Endodermal cell (in vitro differentiated cells): ENCODE results near the gene GRID1. TPM values are rescaled to one million over a fixed set of nuclear protein-coding genes. Genes with fewer than 3 reads are reported as not detected.

ENCODE experiments used
- DNase-seq: peaks from one replicate; pipeline ENCODE4 v3.0.0-alpha.2; 2017
- H3K27ac ChIP-seq: 2 replicates; pipeline ENCODE4 v1.5.1; 2013; ENCODE audit warnings: mild to moderate bottlenecking, low read depth, low read length, moderate library complexity
- H3K27me3 ChIP-seq: 2 replicates; pipeline ENCODE4 v1.6.1; 2013; ENCODE audit warnings: mild to moderate bottlenecking, low read length, moderate library complexity; ENCODE audit not compliant: insufficient read depth, control insufficient read depth, poor library complexity, severe bottlenecking
- H3K36me3 ChIP-seq: 2 replicates; pipeline ENCODE4 v1.7.0; 2013; ENCODE audit warnings: mild to moderate bottlenecking, low read length, moderate library complexity; ENCODE audit not compliant: control insufficient read depth, insufficient read depth
- H3K4me1 ChIP-seq: one replicate; pipeline ENCODE4 v1.7.0; 2013; ENCODE audit warnings: low read length; ENCODE audit not compliant: control insufficient read depth, insufficient read depth
- H3K4me3 ChIP-seq: 2 replicates; pipeline ENCODE4 v1.5.1; 2013; ENCODE audit warnings: mild to moderate bottlenecking, low read length, moderate library complexity
- H3K9ac ChIP-seq: 2 replicates; pipeline ENCODE4 v1.6.1; 2013; ENCODE audit warnings: mild to moderate bottlenecking, low read length, moderate library complexity; ENCODE audit not compliant: poor library complexity, severe bottlenecking; ENCODE audit errors: extremely low read depth
- H3K9me3 ChIP-seq: 2 replicates; pipeline ENCODE4 v1.6.1; 2013; ENCODE audit warnings: mild to moderate bottlenecking, low read length, moderate library complexity; ENCODE audit not compliant: control insufficient read depth
- H3K27ac Mint-ChIP-seq: 2 replicates; pipeline ENCODE4 v1.8.0; 2020; ENCODE audit warnings: mixed read lengths
- H3K27me3 Mint-ChIP-seq: 2 replicates; pipeline ENCODE4 v1.8.0; 2021; ENCODE audit warnings: mild to moderate bottlenecking, mixed read lengths; ENCODE audit not compliant: insufficient read depth
- H3K36me3 Mint-ChIP-seq: 2 replicates; pipeline ENCODE4 v1.8.0; 2020; ENCODE audit warnings: low read depth, mixed read lengths
- H3K4me1 Mint-ChIP-seq: 2 replicates; pipeline ENCODE4 v1.8.0; 2020; ENCODE audit warnings: mixed read lengths
- H3K4me3 Mint-ChIP-seq: 2 replicates; pipeline ENCODE4 v1.8.0; 2020; ENCODE audit warnings: mild to moderate bottlenecking, moderate library complexity, mixed read lengths
- H3K9me3 Mint-ChIP-seq: 2 replicates; pipeline ENCODE4 v1.8.0; 2020; ENCODE audit warnings: mild to moderate bottlenecking, mixed read lengths
- WGBS, 2 experiments: methylation state at CpG; one replicate each; pipeline versions ENCODE4 v1.1.5 to v1.1.7; 2013; ENCODE audit warnings: missing lambda C conversion rate in 2 of 2, mixed read lengths in 1 of 2; ENCODE audit not compliant: insufficient coverage in 1 of 2, insufficient read length in 1 of 2; 5-methylcytosine and 5-hydroxymethylcytosine counted together
- total RNA-seq, 2 donors: library from RNA; stranded (reverse); fragmentation: NEBNext Ultra II Directional in 1 of 2; extraction: Animal tissue kit (Norgen Biotek cat#: 25700) in 1 of 2; gene quantifications; 2 replicates in 1 of 2; 3 replicates in 1 of 2; pipeline ENCODE4 v1.2.1, GENCODE V29; 2021
- TF ChIP-seq, protein P1 (sequence below): fragments of 200-600 bp; sonication (generic); conservative IDR thresholded peaks from 2 replicates; pipeline ENCODE4 v1.5.0; 2021; ENCODE audit warnings: antibody characterized with exemption, mild to moderate bottlenecking

The GRID1 gene
- total RNA-seq, 2 donors from 2014 or later: 0.13 to 0.53 TPM

DNA sequence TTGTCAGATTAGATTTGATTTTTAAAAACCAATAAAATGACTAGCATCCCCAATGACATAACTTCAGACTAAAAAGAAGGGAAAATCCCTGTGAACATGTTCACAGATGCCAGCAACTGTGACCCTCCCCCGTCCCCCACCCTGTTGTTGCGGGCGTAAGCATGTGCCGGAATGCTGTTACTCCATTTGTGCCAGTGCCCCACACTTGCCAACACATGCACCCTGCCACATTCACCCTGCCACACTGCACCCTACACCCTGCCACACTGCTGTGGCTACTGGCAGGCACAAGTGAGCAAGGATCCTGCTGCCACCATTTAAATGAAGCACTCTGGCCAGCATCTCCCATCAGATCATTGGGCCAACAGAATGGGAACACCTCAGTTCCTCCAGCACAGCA, 540.2 kb downstream of the GRID1 start:
- no peak overlapping the region for H3K27ac ChIP-seq
- Mint-ChIP-seq H3K36me3 (no peaks in the 10 kb centered on the region), H3K4me3 (no peak overlapping the region), H3K27me3 (no peaks in the 10 kb centered on the region), H3K9me3 (peaks cover 3% of the 10 kb centered on the region), H3K27ac (no peak overlapping the region), H3K4me1 (no peaks in the 10 kb centered on the region)
- no peaks in the 10 kb centered on the region for H3K27me3 ChIP-seq
- H3K4me1 ChIP-seq: no peaks in the 10 kb centered on the region
- no peak overlapping the region for H3K9ac ChIP-seq
- 95% methylated on average over 4 of the region's 4 CpGs; no CpG with 5 or more reads in 1 of the 2 experiments for WGBS, 2 experiments
- DNase-seq: no peak
- TF ChIP-seq, protein P1, sequence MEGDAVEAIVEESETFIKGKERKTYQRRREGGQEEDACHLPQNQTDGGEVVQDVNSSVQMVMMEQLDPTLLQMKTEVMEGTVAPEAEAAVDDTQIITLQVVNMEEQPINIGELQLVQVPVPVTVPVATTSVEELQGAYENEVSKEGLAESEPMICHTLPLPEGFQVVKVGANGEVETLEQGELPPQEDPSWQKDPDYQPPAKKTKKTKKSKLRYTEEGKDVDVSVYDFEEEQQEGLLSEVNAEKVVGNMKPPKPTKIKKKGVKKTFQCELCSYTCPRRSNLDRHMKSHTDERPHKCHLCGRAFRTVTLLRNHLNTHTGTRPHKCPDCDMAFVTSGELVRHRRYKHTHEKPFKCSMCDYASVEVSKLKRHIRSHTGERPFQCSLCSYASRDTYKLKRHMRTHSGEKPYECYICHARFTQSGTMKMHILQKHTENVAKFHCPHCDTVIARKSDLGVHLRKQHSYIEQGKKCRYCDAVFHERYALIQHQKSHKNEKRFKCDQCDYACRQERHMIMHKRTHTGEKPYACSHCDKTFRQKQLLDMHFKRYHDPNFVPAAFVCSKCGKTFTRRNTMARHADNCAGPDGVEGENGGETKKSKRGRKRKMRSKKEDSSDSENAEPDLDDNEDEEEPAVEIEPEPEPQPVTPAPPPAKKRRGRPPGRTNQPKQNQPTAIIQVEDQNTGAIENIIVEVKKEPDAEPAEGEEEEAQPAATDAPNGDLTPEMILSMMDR: no peak
- H3K36me3 ChIP-seq: no peaks in the 10 kb centered on the region
- no peak overlapping the region for H3K4me3 ChIP-seq
- no peaks in the 10 kb centered on the region for H3K9me3 ChIP-seq

DNA sequence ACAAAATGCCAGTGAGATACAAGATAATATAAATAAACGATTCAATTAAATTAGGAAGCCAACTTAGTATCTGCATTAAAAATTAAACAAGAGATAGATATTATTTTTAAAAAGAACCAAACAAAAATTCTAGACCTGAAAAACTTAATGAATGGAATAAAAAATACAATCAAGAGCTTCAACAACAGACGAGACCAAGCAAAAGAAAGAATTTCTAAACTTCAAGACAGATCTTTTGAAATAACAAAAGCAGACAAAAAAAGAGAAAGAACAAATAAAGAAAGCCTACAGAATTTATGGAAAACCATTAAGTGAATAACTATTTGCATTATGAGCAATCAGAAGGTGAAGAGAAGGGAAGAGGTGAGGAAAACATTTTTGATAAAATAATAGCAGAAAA, 555.2 kb downstream of the GRID1 start:
- WGBS, 2 experiments: 92% methylated on average over 1 of the region's 2 CpGs; no CpG with 5 or more reads in 1 of the 2 experiments
- H3K27ac ChIP-seq: no peak overlapping the region
- Mint-ChIP-seq H3K27me3 (no peaks in the 10 kb centered on the region), H3K36me3 (no peaks in the 10 kb centered on the region), H3K9me3 (peaks cover 21% of the 10 kb centered on the region), H3K27ac (no peak overlapping the region), H3K4me3 (no peak overlapping the region), H3K4me1 (no peaks in the 10 kb centered on the region)
- no peaks in the 10 kb centered on the region for H3K36me3 ChIP-seq
- H3K9me3 ChIP-seq: peaks cover 18% of the 10 kb centered on the region
- no peak for DNase-seq
- no peak overlapping the region for H3K4me3 ChIP-seq
- TF ChIP-seq, protein P1: no peak
- no peaks in the 10 kb centered on the region for H3K27me3 ChIP-seq
- H3K4me1 ChIP-seq: no peaks in the 10 kb centered on the region
- no peak overlapping the region for H3K9ac ChIP-seq

DNA sequence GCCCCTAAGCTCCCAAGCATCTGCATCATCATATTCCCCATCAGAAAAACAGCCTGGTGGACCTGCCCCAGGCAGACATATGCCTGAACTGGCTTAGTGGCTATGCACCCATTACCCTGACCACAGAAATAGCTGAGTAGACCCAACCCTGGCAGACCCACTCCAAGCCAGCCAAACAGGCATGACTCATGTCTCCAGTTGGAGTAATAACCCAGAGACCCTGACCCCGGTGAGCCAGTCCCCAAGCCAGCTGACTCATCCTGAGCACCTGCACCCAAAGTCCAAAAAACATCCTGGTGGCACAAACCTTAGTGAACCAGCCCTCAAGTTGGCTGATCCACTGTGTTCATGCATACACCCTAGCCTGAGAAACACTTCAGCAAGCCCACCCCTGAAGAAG, 555.9 kb downstream of the GRID1 start:
- TF ChIP-seq, protein P1: no peak
- Histone ChIP-seq H3K4me3 (no peak overlapping the region), H3K36me3 (no peaks in the 10 kb centered on the region), H3K27ac (no peak overlapping the region), H3K27me3 (no peaks in the 10 kb centered on the region), H3K9ac (no peak overlapping the region), H3K4me1 (no peaks in the 10 kb centered on the region), H3K9me3 (peaks cover 18% of the 10 kb centered on the region)
- H3K36me3 Mint-ChIP-seq: no peaks in the 10 kb centered on the region
- H3K27ac Mint-ChIP-seq: no peak overlapping the region
- H3K9me3 Mint-ChIP-seq: peaks cover 21% of the 10 kb centered on the region
- no peaks in the 10 kb centered on the region for H3K27me3 Mint-ChIP-seq
- DNase-seq: no peak
- no peaks in the 10 kb centered on the region for H3K4me1 Mint-ChIP-seq
- H3K4me3 Mint-ChIP-seq: no peak overlapping the region
- 89% methylated on average over 1 of the region's 1 CpG; no CpG with 5 or more reads in 1 of the 2 experiments for WGBS, 2 experiments
